PC-9 (cell line): ENCODE measurements around the gene NUDT16L1. TPM values are rescaled to one million over a fixed set of nuclear protein-coding genes. Genes with fewer than 3 reads are reported as not detected.
A peak's percentile ranks its signal among the peaks of the same experiment; 100 is the strongest.
"Not testable (repeated sequence)": the region's sequence is repeated elsewhere in the genome, so short reads cannot be mapped to it uniquely, and the experiment has no call there.

Experiments
- BruUV-seq: library from RNA; stranded (reverse); fragments of 400-500 nt; replicated peaks from 2 replicates; lab custom pipeline; 2021; lab: Mats Ljungman, UMichigan
- CTCF ChIA-PET: fragments of 300-600 bp; sonication (Branson Sonifier 250); formaldehyde crosslinking; loops from one replicate; lab custom pipeline; 2022; ENCODE audit warnings: antibody characterized with exemption; lab: Charles Lee
- POLR2A ChIA-PET: fragments of 300-600 bp; sonication (Branson Sonifier 250); formaldehyde crosslinking; loops from one replicate; lab custom pipeline; 2022; ENCODE audit warnings: antibody characterized with exemption; ENCODE audit not compliant: unreplicated experiment; lab: Charles Lee
- DNase-seq, 2 experiments: peaks; one replicate each; pipeline versions ENCODE4 v3.0.0 to v3.0.0-alpha.2; 2015 to 2022; ENCODE audit warnings: mixed read lengths in 1 of 2
- H2AFZ ChIP-seq: fragments of 200-600 bp; sonication (generic); 2 replicates; pipeline ENCODE4 v1.8.1; 2017; ENCODE audit warnings: antibody characterized with exemption
- H3F3A ChIP-seq: fragments of 200-600 bp; sonication (generic); 2 replicates; pipeline ENCODE4 v1.8.1; 2017; ENCODE audit warnings: antibody characterized with exemption, mild to moderate bottlenecking, low read depth; ENCODE audit not compliant: insufficient read depth
- H3K27ac ChIP-seq: fragments of 200-600 bp; sonication (generic); 2 replicates; pipeline ENCODE4 v1.6.1; 2016; ENCODE audit warnings: mixed run types
- H3K27me3 ChIP-seq: fragments of 200-600 bp; sonication (generic); 2 replicates; pipeline ENCODE4 v1.6.1; 2016; ENCODE audit warnings: low read depth, mixed run types; ENCODE audit not compliant: insufficient read depth
- H3K36me3 ChIP-seq: fragments of 200-600 bp; sonication (generic); 2 replicates; pipeline ENCODE4 v1.6.1; 2016; ENCODE audit warnings: low read depth, mixed run types
- H3K4me1 ChIP-seq: fragments of 200-600 bp; sonication (generic); replicated peaks from 2 replicates; pipeline ENCODE4 v1.6.1; 2016; ENCODE audit warnings: mixed run types; ENCODE audit not compliant: insufficient read depth
- H3K4me2 ChIP-seq: fragments of 200-600 bp; sonication (generic); 2 replicates; pipeline ENCODE4 v1.6.1; 2017; ENCODE audit warnings: mixed run types
- H3K4me3 ChIP-seq: fragments of 200-600 bp; sonication (generic); 2 replicates; pipeline ENCODE4 v1.6.1; 2016; ENCODE audit warnings: mixed run types
- H3K79me2 ChIP-seq: fragments of 200-600 bp; sonication (generic); 2 replicates; pipeline ENCODE4 v1.6.1; 2017; ENCODE audit warnings: low read depth, mixed run types
- H3K9me2 ChIP-seq: fragments of 200-600 bp; sonication (generic); 2 replicates; pipeline ENCODE4 v1.8.1; 2017; ENCODE audit warnings: mild to moderate bottlenecking; ENCODE audit not compliant: insufficient read depth
- H3K9me3 ChIP-seq: fragments of 200-600 bp; sonication (generic); 2 replicates; pipeline ENCODE4 v1.8.1; 2016; ENCODE audit warnings: low read depth; ENCODE audit not compliant: insufficient read depth
- H4K20me1 ChIP-seq: fragments of 200-600 bp; sonication (generic); 2 replicates; pipeline ENCODE4 v1.8.1; 2017; ENCODE audit not compliant: insufficient read depth
- CTCF ChIP-seq: fragments of 200-600 bp; sonication (generic); conservative IDR thresholded peaks from 2 replicates; pipeline ENCODE4 v1.6.1; 2017; ENCODE audit warnings: mixed run types, antibody characterized with exemption, mild to moderate bottlenecking, moderate library complexity
- EZH2 ChIP-seq: fragments of 200-600 bp; sonication (generic); IDR thresholded peaks from 2 replicates; pipeline ENCODE4 v1.8.0; 2017; ENCODE audit warnings: antibody characterized with exemption, low read depth
- intact Hi-C: fragments of 100-400 bp; cut with micrococcal nuclease; formaldehyde crosslinking; loops from one replicate; pipeline ENCODE4 v1.10.0; 2022; ENCODE audit not compliant: unreplicated experiment
- total RNA-seq: library from RNA; stranded (reverse); gene quantifications from 2 replicates; pipeline ENCODE4 v1.2.3, GENCODE V29; 2021

The NUDT16L1 gene
- total RNA-seq, 1 experiment from 2014 or later: 25.7 TPM

- Histone ChIP-seq H3K79me2 (peaks cover 5% of the 10 kb centered on the region), H3K4me2 (no peak overlapping the region), H3K9me3 (no peaks in the 10 kb centered on the region), H2AFZ (no peak overlapping the region), H3F3A (no peaks in the 10 kb centered on the region), H3K9me2 (no peaks in the 10 kb centered on the region), H3K4me3 (no peak overlapping the region), H3K27ac (no peak overlapping the region), H3K27me3 (no peaks in the 10 kb centered on the region), H3K4me1 (no peaks in the 10 kb centered on the region), H4K20me1 (peaks cover 10% of the 10 kb centered on the region; the same call in 1 of the 2 replicates), H3K36me3 (peaks cover 5% of the 10 kb centered on the region; the same call in 1 of the 2 replicates)
- intact Hi-C loops: no loop called here
- DNase-seq: no peak
- ChIA-PET CTCF (no interaction called here), POLR2A (no interaction called here)
- no TSS peak for BruUV-seq
- no peak for TF ChIP-seq CTCF
- no peak for TF ChIP-seq EZH2
Measured at GRCh38 chr16:4648917-4649316, 44.4 kb upstream of the NUDT16L1 start.

- no peak overlapping the region for H3K27ac ChIP-seq
- BruUV-seq: no TSS peak
- no peaks in the 10 kb centered on the region for H3K9me3 ChIP-seq
- H4K20me1 ChIP-seq: peaks cover 10% of the 10 kb centered on the region; the same call in 1 of the 2 replicates
- DNase-seq: no peak
- intact Hi-C loops: no loop called here
- no peaks in the 10 kb centered on the region for H3K79me2 ChIP-seq
- H3F3A ChIP-seq: no peaks in the 10 kb centered on the region
- no peaks in the 10 kb centered on the region for H3K27me3 ChIP-seq
- TF ChIP-seq CTCF (no peak), EZH2 (no peak)
- peaks cover 5% of the 10 kb centered on the region; the same call in 1 of the 2 replicates for H3K36me3 ChIP-seq
- no peaks in the 10 kb centered on the region for H3K4me1 ChIP-seq
- no peak overlapping the region for H3K4me2 ChIP-seq
- no peak overlapping the region for H2AFZ ChIP-seq
- H3K4me3 ChIP-seq: no peak overlapping the region
- H3K9me2 ChIP-seq: no peaks in the 10 kb centered on the region
- CTCF ChIA-PET: interaction anchor here (0.5 to 0.7 kb wide), 4 partner anchors 25 to 145 kb away, joined by 3 to 7 read pairs (median 4); partner anchors contain the start of gene MGRN1
- POLR2A ChIA-PET: interaction anchor here (0.7 to 1.0 kb wide), 2 partner anchors 14 to 153 kb away, joined by 3 to 4 read pairs; no protein-coding TSS in a partner anchor
Measured at GRCh38 chr16:4649744-4650442, 43.5 kb upstream of the NUDT16L1 start.

GRCh38 chr16:4650443-4651074 lies 42.8 kb upstream of the NUDT16L1 start:
- H3K9me3 ChIP-seq, H2AFZ ChIP-seq, H3F3A ChIP-seq, H3K27ac ChIP-seq, H3K4me2 ChIP-seq, H3K9me2 ChIP-seq, H3K79me2 ChIP-seq, intact Hi-C loops, H3K4me1 ChIP-seq, H3K27me3 ChIP-seq, H3K4me3 ChIP-seq, BruUV-seq, H3K36me3 ChIP-seq: not testable (repeated sequence)
- DNase-seq: peak in 1 of 2 experiments; percentile 69
- peaks cover 10% of the 10 kb centered on the region; the same call in 1 of the 2 replicates for H4K20me1 ChIP-seq
- TF ChIP-seq CTCF: peak; percentile 92
- ChIA-PET POLR2A (interaction anchor here (1.0 kb wide), 1 partner anchor 154 kb away, joined by 4 read pairs; no protein-coding TSS in a partner anchor), CTCF (interaction anchor here (0.5 to 0.7 kb wide), 2 partner anchors 26 to 34 kb away, joined by 3 to 4 read pairs; partner anchors contain the start of gene MGRN1)
